ENCODE measurements around the gene EXOSC9.

EXOSC9 gene

GRCh38 chr4:121789455-121789854, 11.7 kb upstream of the EXOSC9 start:
- no peak for DNase-seq

- no peak for DNase-seq
Observed at GRCh38 chr4:121789960-121790829, 10.9 kb upstream of the EXOSC9 start.

- DNase-seq: no peak
Observed at GRCh38 chr4:121790976-121791375, 10.1 kb upstream of the EXOSC9 start.

- DNase-seq: no peak
Observed at GRCh38 chr4:121791481-121791880, 9.6 kb upstream of the EXOSC9 start.

GRCh38 chr4:121792966-121793365, 8.2 kb upstream of the EXOSC9 start:
- no peak for DNase-seq

GRCh38 chr4:121794505-121795188, 6.5 kb upstream of the EXOSC9 start:
- DNase-seq: no peak

- DNase-seq: no peak
Observed at GRCh38 chr4:121796283-121796682, 4.8 kb upstream of the EXOSC9 start.

- DNase-seq: no peak
Observed at GRCh38 chr4:121799208-121799823, 1.8 kb upstream of the EXOSC9 start.

GRCh38 chr4:121799867-121800501, 1.1 kb upstream of the EXOSC9 start:
- DNase-seq: no peak

- DNase-seq: no peak
Observed at GRCh38 chr4:121800638-121800960, 524 bp upstream of the EXOSC9 start.

- DNase-seq: no peak
Observed at GRCh38 chr4:121801715-121802075, 572 bp downstream of the EXOSC9 start.

GRCh38 chr4:121806411-121806810, 5.3 kb downstream of the EXOSC9 start:
- DNase-seq: no peak

- DNase-seq: no peak
Observed at GRCh38 chr4:121811122-121811521, 10.0 kb downstream of the EXOSC9 start.

- DNase-seq: no peak
Observed at GRCh38 chr4:121814756-121815155, 13.6 kb downstream of the EXOSC9 start.

GRCh38 chr4:121817006-121817405, 15.9 kb downstream of the EXOSC9 start:
- no peak for DNase-seq

GRCh38 chr4:121817701-121818100, 16.6 kb downstream of the EXOSC9 start:
- no peak for DNase-seq

- no peak for DNase-seq
Observed at GRCh38 chr4:121818215-121818614, 17.1 kb downstream of the EXOSC9 start.

- no peak for DNase-seq
Observed at GRCh38 chr4:121819216-121819965, 18.3 kb downstream of the EXOSC9 start.

GRCh38 chr4:121822047-121822446, 20.9 kb downstream of the EXOSC9 start:
- no peak for DNase-seq

- DNase-seq: no peak
Observed at GRCh38 chr4:121822796-121823504, 21.8 kb downstream of the EXOSC9 start.

GRCh38 chr4:121823505-121824170, 22.5 kb downstream of the EXOSC9 start, which contains the start of gene CCNA2:
CCNA2 (minus strand) TSS chr4:121823883; CDS start chr4:121823628, 255 bp downstream.
- DNase-seq: peak; percentile 93

- DNase-seq: no peak
Observed at GRCh38 chr4:121824171-121824527, 23.0 kb downstream of the EXOSC9 start.

Data from NCI-H1436 (cell line).